Hepatocyte (in vitro differentiated cells): ENCODE results near the gene TMEM59. TPM values are rescaled to one million over a fixed set of nuclear protein-coding genes. Genes with fewer than 3 reads are reported as not detected.

Experiments
- DNase-seq: peaks from one replicate; pipeline ENCODE4 v3.0.0-alpha.2; 2016; ENCODE audit warnings: low spot score
- H2AFZ ChIP-seq: fragments of 200-600 bp; sonication (generic); 2 replicates; pipeline ENCODE4 v1.6.0; 2016; ENCODE audit warnings: antibody characterized with exemption, mild to moderate bottlenecking
- H3K27ac ChIP-seq: fragments of 200-600 bp; sonication (generic); 2 replicates; pipeline ENCODE4 v1.5.1; 2016; ENCODE audit warnings: mild to moderate bottlenecking
- H3K27me3 ChIP-seq: fragments of 200-600 bp; sonication (generic); 2 replicates; pipeline ENCODE4 v1.6.1; 2016
- H3K36me3 ChIP-seq: fragments of 200-600 bp; sonication (generic); replicated peaks from 2 replicates; pipeline ENCODE4 v1.5.1; 2016; ENCODE audit warnings: low read depth; ENCODE audit not compliant: insufficient read depth
- H3K4me1 ChIP-seq: fragments of 200-600 bp; sonication (generic); 2 replicates; pipeline ENCODE4 v1.5.1; 2016; ENCODE audit warnings: mild to moderate bottlenecking, moderate library complexity; ENCODE audit not compliant: insufficient read depth
- H3K4me2 ChIP-seq: fragments of 200-600 bp; sonication (generic); 2 replicates; pipeline ENCODE4 v1.6.0; 2016
- H3K4me3 ChIP-seq: fragments of 200-600 bp; sonication (generic); 2 replicates; pipeline ENCODE4 v1.5.1; 2016; ENCODE audit warnings: mild to moderate bottlenecking
- H3K79me2 ChIP-seq: fragments of 200-600 bp; sonication (generic); 2 replicates; pipeline ENCODE4 v1.6.0; 2017; ENCODE audit warnings: mild to moderate bottlenecking
- H3K9me2 ChIP-seq: fragments of 200-600 bp; sonication (generic); replicated peaks from 2 replicates; pipeline ENCODE4 v1.6.0; 2017; ENCODE audit warnings: mild to moderate bottlenecking; ENCODE audit not compliant: insufficient read depth
- H3K9me3 ChIP-seq: fragments of 200-600 bp; sonication (generic); 2 replicates; pipeline ENCODE4 v1.5.1; 2016; ENCODE audit warnings: low read depth, mild to moderate bottlenecking
- H4K20me1 ChIP-seq: fragments of 200-600 bp; sonication (generic); 2 replicates; pipeline ENCODE4 v1.6.0; 2016; ENCODE audit warnings: mild to moderate bottlenecking; ENCODE audit not compliant: insufficient read depth, poor library complexity, severe bottlenecking
- CTCF ChIP-seq: fragments of 200-600 bp; sonication (generic); IDR thresholded peaks from 2 replicates; pipeline ENCODE4 v1.5.1; 2016; ENCODE audit warnings: antibody characterized with exemption, mild to moderate bottlenecking; ENCODE audit not compliant: poor library complexity
- EZH2 ChIP-seq: fragments of 200-600 bp; sonication (generic); IDR thresholded peaks from 2 replicates; pipeline ENCODE4 v1.6.1; 2016; ENCODE audit warnings: antibody characterized with exemption, mild to moderate bottlenecking, borderline replicate concordance
- EZH2phosphoT487 ChIP-seq: fragments of 200-600 bp; sonication (generic); IDR thresholded peaks from one replicate; pipeline ENCODE4 v1.6.1; 2018; ENCODE audit warnings: antibody characterized with exemption, mild to moderate bottlenecking, low read depth, moderate library complexity; ENCODE audit not compliant: unreplicated experiment, severe bottlenecking
- WGBS: methylation state at CpG from one replicate; pipeline ENCODE4 v1.1.6; 2016; ENCODE audit warnings: low lambda C conversion rate; ENCODE audit errors: missing lambda C conversion rate; 5-methylcytosine and 5-hydroxymethylcytosine counted together
- polyA plus RNA-seq: library from polyadenylated mRNA; unstranded; fragments of >200 nt; fragmentation: Nextera tagmentation; extraction: Ambion mirVana; gene quantifications from 2 replicates; pipeline ENCODE4 v1.2.1, GENCODE V29; 2016
- total RNA-seq: library from RNA; depleted of rRNA; stranded (reverse); fragments of >200 nt; gene quantifications from 2 replicates; pipeline ENCODE4 v1.2.3, GENCODE V29; 2014

Gene TMEM59
- total and polyA plus RNA-seq, 2 experiments from 2014 or later: 714 to 1,181 TPM

- H3K4me3 ChIP-seq: no peak overlapping the region
- H3K4me1 ChIP-seq: peaks cover 13% of the 10 kb centered on the region
- no peaks in the 10 kb centered on the region for H3K79me2 ChIP-seq
- no peaks in the 10 kb centered on the region for H3K36me3 ChIP-seq
- DNase-seq: no peak
- H2AFZ ChIP-seq: no peak overlapping the region
- no peaks in the 10 kb centered on the region for H4K20me1 ChIP-seq
- no peak overlapping the region for H3K27ac ChIP-seq
- no peak for TF ChIP-seq EZH2phosphoT487
- TF ChIP-seq EZH2: no peak
- TF ChIP-seq CTCF: no peak
- H3K27me3 ChIP-seq: no peaks in the 10 kb centered on the region
- H3K9me2 ChIP-seq: no peaks in the 10 kb centered on the region
- H3K4me2 ChIP-seq: no peak overlapping the region
- H3K9me3 ChIP-seq: no peaks in the 10 kb centered on the region
- WGBS: 81% methylated on average over 12 of the region's 17 CpGs
Measured at GRCh38 chr1:54014009-54014629, 38.9 kb downstream of the TMEM59 start.

DNA sequence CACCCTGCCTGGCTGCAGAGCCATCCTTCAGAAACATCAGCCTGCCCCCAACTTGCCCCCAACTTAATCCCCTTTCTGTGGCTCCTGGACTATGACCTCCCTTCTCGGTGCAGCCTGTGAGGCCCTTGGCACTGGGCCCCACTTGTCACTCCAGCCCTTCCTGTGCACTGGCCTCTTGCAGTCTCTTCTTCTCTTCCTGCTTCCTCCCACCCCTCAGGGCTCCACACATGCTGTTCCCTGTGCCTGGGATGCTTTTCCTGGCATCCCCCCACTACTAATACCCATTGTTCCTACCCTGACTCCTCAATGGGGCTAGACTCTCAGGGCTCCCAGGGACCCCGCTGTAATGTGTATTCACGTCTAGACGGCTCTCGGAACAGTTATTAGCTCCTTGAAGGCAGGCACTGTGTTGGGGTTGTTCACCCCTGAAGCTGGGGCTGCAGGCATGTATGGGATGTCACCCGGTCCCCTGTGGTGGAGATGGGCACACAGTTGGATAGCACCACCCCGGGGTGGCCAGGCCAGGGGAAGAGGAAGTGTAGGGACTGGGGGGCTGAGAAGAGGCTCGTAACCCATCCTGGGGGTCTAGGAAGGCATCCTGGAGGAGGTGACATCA is 39.5 kb downstream of the TMEM59 start:
- no peak overlapping the region for H3K4me3 ChIP-seq
- H3K27ac ChIP-seq: no peak overlapping the region
- no peaks in the 10 kb centered on the region for H4K20me1 ChIP-seq
- DNase-seq: no peak
- no peaks in the 10 kb centered on the region for H3K9me3 ChIP-seq
- H2AFZ ChIP-seq: no peak overlapping the region
- TF ChIP-seq CTCF (no peak), EZH2phosphoT487 (no peak), EZH2 (no peak)
- no peaks in the 10 kb centered on the region for H3K9me2 ChIP-seq
- 83% methylated on average over 8 of the region's 8 CpGs for WGBS
- H3K36me3 ChIP-seq: no peaks in the 10 kb centered on the region
- no peaks in the 10 kb centered on the region for H3K79me2 ChIP-seq
- H3K27me3 ChIP-seq: no peaks in the 10 kb centered on the region
- peaks cover 13% of the 10 kb centered on the region for H3K4me1 ChIP-seq
- no peak overlapping the region for H3K4me2 ChIP-seq

- no peaks in the 10 kb centered on the region for H3K9me3 ChIP-seq
- no peaks in the 10 kb centered on the region for H3K36me3 ChIP-seq
- no peaks in the 10 kb centered on the region for H4K20me1 ChIP-seq
- H3K4me3 ChIP-seq: no peak overlapping the region
- no peak for DNase-seq
- no peak overlapping the region for H3K27ac ChIP-seq
- H3K4me1 ChIP-seq: peaks cover 9% of the 10 kb centered on the region
- H2AFZ ChIP-seq: no peak overlapping the region
- TF ChIP-seq EZH2phosphoT487: no peak
- no peak for TF ChIP-seq EZH2
- no peak for TF ChIP-seq CTCF
- H3K27me3 ChIP-seq: no peaks in the 10 kb centered on the region
- no peaks in the 10 kb centered on the region for H3K9me2 ChIP-seq
- 97% methylated on average over 8 of the region's 8 CpGs for WGBS
- H3K4me2 ChIP-seq: no peak overlapping the region
- no peaks in the 10 kb centered on the region for H3K79me2 ChIP-seq
Measured at GRCh38 chr1:54012863-54013262, 40.1 kb downstream of the TMEM59 start.

DNA sequence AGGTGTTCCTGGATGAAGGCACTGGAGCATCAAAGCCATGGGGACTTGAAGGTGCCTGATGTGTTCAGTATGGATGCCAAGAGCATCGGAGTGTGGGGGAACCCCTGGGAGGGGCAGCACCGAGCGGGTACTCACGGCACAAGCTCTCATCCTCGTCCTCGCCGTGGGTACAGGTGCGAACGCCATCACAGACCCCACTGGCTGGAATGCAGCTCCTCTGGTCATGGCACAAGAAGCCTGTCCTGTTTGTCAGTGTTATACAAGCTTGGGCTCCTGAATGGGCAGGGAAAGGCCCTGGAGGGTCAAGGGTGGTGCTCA is 41.0 kb downstream of the TMEM59 start:
- no peak overlapping the region for H2AFZ ChIP-seq
- no peaks in the 10 kb centered on the region for H3K9me2 ChIP-seq
- no peaks in the 10 kb centered on the region for H4K20me1 ChIP-seq
- no peak for DNase-seq
- no peaks in the 10 kb centered on the region for H3K9me3 ChIP-seq
- WGBS: 95% methylated on average over 9 of the region's 9 CpGs
- no peak overlapping the region for H3K4me2 ChIP-seq
- H3K27me3 ChIP-seq: no peaks in the 10 kb centered on the region
- H3K27ac ChIP-seq: no peak overlapping the region
- TF ChIP-seq EZH2phosphoT487 (no peak), EZH2 (no peak), CTCF (no peak)
- no peak overlapping the region for H3K4me3 ChIP-seq
- H3K36me3 ChIP-seq: no peaks in the 10 kb centered on the region
- no peaks in the 10 kb centered on the region for H3K79me2 ChIP-seq
- peaks cover 6% of the 10 kb centered on the region for H3K4me1 ChIP-seq
